Hippocampal formation (tissue), 2 donors: ENCODE results near the gene YTHDF1.
"Not testable (repeated sequence)": the region's sequence is repeated elsewhere in the genome, so short reads cannot be mapped to it uniquely, and the experiment has no call there.

Experiments
- DNase-seq, 2 donors: peaks; one replicate each; lab custom pipeline; 2025; lab: John Stamatoyannopoulos, UW

The YTHDF1 gene

GRCh38 chr20:63216041-63216848 is at the start of gene YTHDF1:
Gene YTHDF1 (minus strand): TSS chr20:63216131. CDS start chr20:63215892, 239 bp downstream.
- peak; percentile 93 to 95 for DNase-seq

- DNase-seq: no peak
Measured at GRCh38 chr20:63264519-63264918, 48.6 kb upstream of the YTHDF1 start.

GRCh38 chr20:63264000-63264399 is 48.1 kb upstream of the YTHDF1 start:
- no peak for DNase-seq

- DNase-seq: no peak
Measured at GRCh38 chr20:63262836-63263235, 46.9 kb upstream of the YTHDF1 start.

- DNase-seq: no peak
Measured at GRCh38 chr20:63261795-63262528, 46.0 kb upstream of the YTHDF1 start.

GRCh38 chr20:63261060-63261794 is 45.3 kb upstream of the YTHDF1 start:
- no peak for DNase-seq

- DNase-seq: no peak
Measured at GRCh38 chr20:63260521-63260920, 44.6 kb upstream of the YTHDF1 start.

GRCh38 chr20:63259734-63260460 is 44.0 kb upstream of the YTHDF1 start:
- no peak for DNase-seq

- no peak for DNase-seq
Measured at GRCh38 chr20:63258781-63259180, 42.9 kb upstream of the YTHDF1 start.

- no peak for DNase-seq
Measured at GRCh38 chr20:63257629-63258028, 41.7 kb upstream of the YTHDF1 start.

- DNase-seq: no peak
Measured at GRCh38 chr20:63256954-63257353, 41.0 kb upstream of the YTHDF1 start.

- DNase-seq: no peak
Measured at GRCh38 chr20:63255931-63256704, 40.2 kb upstream of the YTHDF1 start.

GRCh38 chr20:63254606-63255384 is 38.9 kb upstream of the YTHDF1 start:
- no peak for DNase-seq

GRCh38 chr20:63254232-63254605 is 38.3 kb upstream of the YTHDF1 start, which contains the start of gene NKAIN4:
Gene NKAIN4 (minus strand): TSS chr20:63254463. CDS start chr20:63254450, 13 bp downstream.
- DNase-seq: no peak

- no peak for DNase-seq
Measured at GRCh38 chr20:63253438-63254231, 37.7 kb upstream of the YTHDF1 start.

GRCh38 chr20:63253065-63253437 is 37.1 kb upstream of the YTHDF1 start:
- no peak for DNase-seq

- peak in 1 of 2 donors; percentile 40 for DNase-seq
Measured at GRCh38 chr20:63252284-63252711, 36.4 kb upstream of the YTHDF1 start.

- DNase-seq: not testable (repeated sequence)
Measured at GRCh38 chr20:63251350-63251749, 35.4 kb upstream of the YTHDF1 start.

GRCh38 chr20:63249891-63250290 is 34.0 kb upstream of the YTHDF1 start:
- DNase-seq: no peak
